ENCODE data around the gene C1QTNF8. TPM values are rescaled to one million over a fixed set of nuclear protein-coding genes. Genes with fewer than 3 reads are reported as not detected.
A peak's percentile ranks its signal among the peaks of the same experiment; 100 is the strongest.

C1QTNF8 gene
- total RNA-seq, 2 donors from 2014 or later = not detected

DNA sequence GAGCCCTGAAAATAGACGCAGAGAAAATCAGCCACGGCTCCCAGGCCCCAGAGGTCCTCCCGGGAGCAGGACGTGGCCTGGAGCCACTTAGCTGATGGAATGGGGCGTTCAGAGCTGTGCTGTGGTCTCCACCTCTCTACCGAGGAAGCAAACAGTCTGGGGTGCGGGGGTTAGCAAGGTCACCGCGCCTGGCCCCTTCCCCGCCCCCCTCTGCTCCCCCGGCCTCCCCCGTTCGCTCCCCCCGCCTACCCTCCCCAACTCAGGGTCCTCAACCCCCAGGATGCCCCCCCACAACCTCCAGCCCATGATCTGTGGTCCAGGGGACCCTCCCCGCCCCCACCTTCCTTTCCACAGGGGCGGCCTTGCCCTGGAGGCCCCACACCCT is 20.6 kb upstream of the C1QTNF8 start:
- ATAC-seq (no peak), DNase-seq (no peak)
- intact Hi-C loops (cut with DNase I, micrococcal nuclease) = loop anchor here in 1 of 2 donors (10.0 kb wide), 1 partner anchor 78 kb away; no protein-coding TSS in a partner anchor

DNA sequence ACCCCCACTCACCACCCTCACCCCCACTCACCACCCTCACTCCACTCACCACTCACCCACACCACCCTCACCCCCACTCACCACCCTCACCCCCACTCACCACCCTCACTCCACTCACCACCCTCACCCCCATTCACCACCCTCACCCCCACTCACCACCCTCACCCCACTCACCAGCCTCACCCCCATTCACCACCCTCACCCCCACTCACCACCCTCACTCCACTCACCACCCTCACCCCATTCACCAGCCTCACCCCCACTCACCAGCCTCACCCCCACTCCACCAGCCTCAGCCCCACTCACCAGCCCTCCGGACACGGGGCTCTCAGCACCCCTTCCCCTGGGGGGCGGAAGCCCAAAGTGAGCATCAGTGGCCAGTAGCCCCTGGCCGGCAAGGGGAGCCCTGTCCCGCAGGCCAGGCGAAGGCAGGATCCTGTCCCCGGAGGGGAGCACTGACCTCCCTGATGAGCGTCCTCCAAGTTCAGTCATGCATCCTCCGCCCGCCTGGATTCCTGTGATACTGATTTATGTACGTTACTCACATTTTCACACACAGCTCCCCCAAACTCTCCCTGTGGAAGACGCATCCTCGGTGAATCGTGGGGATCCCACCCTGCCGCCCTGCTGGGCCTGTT is 18.0 kb upstream of the C1QTNF8 start:
- DNase-seq (no peak), ATAC-seq (no peak)
- intact Hi-C loops (cut with DNase I, micrococcal nuclease) = loop anchor here in 1 of 2 donors (10.0 kb wide), 1 partner anchor 81 kb away; no protein-coding TSS in a partner anchor

DNA sequence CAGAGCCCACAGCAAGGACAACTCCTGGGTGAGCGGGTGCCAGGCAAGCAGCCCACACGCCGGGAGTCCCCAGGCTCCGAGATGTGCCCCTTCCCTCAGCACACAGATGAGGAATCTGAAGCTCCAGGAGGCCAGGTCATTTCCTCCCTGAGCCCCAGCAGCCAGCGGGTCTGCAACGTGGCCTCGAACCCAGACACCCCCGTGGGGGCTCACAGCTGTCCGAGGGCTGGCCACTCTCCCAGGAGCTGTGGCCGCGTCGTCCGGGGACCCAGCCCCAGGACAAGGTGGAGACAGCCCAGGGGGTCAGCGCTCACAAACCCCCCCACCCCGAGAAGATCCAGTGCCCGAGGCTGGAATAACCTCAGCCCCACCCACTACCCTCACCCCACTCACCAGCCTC is 17.4 kb upstream of the C1QTNF8 start:
- no peak for DNase-seq
- no peak for ATAC-seq
- intact Hi-C loops (cut with DNase I, micrococcal nuclease) = loop anchor here in 1 of 2 donors (10.0 kb wide), 1 partner anchor 81 kb away; no protein-coding TSS in a partner anchor

GRCh38 chr16:1112506-1113184 is 16.6 kb upstream of the C1QTNF8 start:
- ATAC-seq (no peak), DNase-seq (no peak)
- intact Hi-C loops (cut with DNase I, micrococcal nuclease) = loop anchor here in 1 of 2 donors (10.0 kb wide), 1 partner anchor 82 kb away; no protein-coding TSS in a partner anchor

- ATAC-seq = peak; percentile 35
- DNase-seq = no peak
- intact Hi-C loops (cut with DNase I, micrococcal nuclease) = loop anchor here in 1 of 2 donors (2.0 to 10.0 kb wide), 2 partner anchors 39 to 85 kb away; no protein-coding TSS in a partner anchor
Measured at GRCh38 chr16:1109648-1110047, 13.6 kb upstream of the C1QTNF8 start.

DNA sequence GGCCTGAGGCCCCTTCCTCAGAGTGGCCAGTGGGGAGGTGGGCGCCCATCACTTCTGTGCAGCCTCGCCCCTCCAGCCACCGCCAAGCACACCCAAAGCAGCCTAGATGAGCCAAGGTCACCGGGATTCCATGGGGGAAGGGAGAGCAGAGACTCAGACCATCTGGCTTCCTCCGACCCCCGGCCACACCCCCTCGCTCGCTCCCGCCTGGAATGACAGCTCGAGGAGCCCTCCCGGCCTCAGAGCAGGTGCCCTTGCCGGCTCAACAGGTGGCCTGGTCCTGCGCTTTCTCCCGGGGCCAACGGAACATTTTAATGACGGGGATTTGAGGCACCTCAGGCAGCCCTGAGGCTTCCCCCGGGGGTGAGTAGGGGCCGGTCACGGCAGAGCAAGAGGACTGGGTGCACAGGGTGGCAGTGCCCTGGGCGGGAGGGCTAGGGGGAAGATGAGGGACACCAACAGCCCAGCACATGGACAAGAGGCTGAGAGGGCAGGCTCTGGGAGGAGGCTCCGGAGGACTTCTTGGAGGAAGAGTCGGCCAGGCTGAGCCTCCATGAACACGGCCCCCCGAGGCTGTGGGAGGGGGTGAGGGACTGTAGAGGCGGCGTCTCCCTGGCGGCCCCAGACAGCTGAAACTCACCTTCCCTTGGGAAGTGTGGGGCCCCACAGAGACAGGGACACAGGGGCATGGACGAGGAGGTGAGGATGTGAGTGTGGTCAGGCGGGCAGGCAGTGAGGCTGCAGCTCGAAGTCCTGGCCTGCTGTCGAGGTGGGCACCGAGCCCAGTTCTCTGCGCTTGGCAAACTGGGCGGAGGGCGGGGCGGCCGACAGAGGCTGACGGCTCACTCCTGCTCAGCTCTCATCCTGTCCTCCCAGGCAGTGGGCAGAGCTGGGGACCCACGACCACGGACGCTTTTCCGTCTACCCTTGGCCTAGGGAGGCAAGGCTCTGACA is 12.5 kb upstream of the C1QTNF8 start:
- DNase-seq = peak; percentile 49 to 59
- intact Hi-C loops (cut with DNase I, micrococcal nuclease) = no loop called here

DNA sequence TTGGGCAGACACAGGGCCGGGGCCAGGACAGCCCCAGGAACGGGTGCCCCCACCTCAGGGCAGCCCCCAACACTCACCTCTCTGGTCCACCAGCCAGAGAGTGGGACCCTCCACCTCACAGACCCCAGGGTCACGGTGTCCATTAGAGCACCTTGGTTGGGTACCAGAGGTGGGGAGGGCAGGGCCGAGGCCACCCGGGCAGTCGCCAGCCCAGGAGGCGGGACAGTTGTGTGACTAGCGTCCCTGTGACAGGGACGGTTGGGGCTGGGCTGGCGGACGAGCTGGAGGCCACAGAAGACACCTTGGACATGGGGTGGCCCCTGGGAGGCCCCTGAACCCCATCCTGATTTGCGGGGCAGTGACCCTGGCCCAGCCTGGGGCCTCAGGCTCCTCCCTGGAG is 11.7 kb upstream of the C1QTNF8 start:
- intact Hi-C loops (cut with DNase I, micrococcal nuclease) = no loop called here
- ATAC-seq (no peak), DNase-seq (no peak)

More for the DNA sequence above, 12.5 kb upstream of the C1QTNF8 start:
- peak; percentile 53 for ATAC-seq

DNA sequence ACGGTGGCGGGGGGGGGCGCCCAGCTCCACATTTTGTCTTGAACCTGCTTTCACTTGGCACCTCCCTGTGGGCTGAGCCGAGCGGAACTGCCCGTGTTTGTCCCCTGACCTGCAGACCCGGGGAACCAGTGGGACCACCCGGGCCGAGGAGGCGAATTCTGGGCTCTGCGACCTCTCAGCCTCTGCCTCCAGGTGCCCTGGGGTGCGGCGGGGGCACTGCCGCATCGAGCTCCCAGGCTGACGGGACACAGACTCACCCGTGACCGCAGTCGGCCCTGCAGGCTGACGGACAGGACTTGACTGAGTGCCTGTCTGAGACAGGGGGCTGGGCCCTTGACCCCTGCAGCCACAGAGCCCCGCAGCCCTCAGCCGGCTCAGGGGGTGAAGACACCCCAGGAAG is 11.1 kb upstream of the C1QTNF8 start:
- ATAC-seq (no peak), DNase-seq (no peak)
- intact Hi-C loops (cut with DNase I, micrococcal nuclease) = no loop called here

GRCh38 chr16:1106659-1107058 is 10.6 kb upstream of the C1QTNF8 start:
- no peak for DNase-seq
- intact Hi-C loops (cut with DNase I, micrococcal nuclease) = no loop called here
- no peak for ATAC-seq

DNA sequence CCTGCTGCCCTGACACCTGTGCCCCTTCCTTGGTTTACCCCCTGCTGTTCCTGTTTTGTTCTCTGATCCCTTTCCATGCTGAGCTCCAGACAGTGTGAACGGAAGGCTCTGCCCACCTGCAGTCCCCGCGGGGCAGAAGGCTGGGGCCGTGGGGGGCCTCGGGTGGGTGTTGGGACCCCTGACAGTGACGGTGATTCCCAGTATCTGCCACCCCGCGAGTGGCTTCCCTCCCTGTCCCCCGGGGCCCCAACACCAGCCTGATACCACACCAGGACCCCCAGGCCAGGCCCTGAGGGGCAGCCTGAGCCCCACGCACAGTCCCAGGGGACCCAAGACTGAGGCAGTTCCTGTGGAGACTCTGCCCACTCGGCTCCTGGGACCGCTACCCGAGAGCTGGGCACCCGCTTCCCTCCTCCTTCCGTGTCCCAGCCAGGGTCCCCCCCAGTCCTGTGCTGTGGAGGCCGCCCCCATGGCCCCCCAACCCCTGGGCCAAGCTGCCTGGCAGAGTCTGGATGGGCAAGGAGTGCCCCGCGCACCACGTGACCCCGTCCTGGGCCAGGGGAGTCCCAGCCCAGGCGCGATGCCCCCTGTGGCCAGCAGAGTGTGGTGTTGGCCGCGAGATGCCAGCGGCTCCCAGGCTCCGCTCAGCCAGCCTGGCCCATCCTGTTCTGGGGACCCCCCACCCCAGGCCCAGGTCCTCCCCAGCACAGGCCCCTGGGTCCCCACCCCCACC is 10.0 kb upstream of the C1QTNF8 start:
- intact Hi-C loops (cut with DNase I, micrococcal nuclease) = no loop called here
- ATAC-seq (peak; percentile 80), DNase-seq (peak; percentile 46 to 74)

GRCh38 chr16:1103636-1103980 is 7.6 kb upstream of the C1QTNF8 start:
- intact Hi-C loops (cut with DNase I, micrococcal nuclease) = no loop called here
- no peak for ATAC-seq

DNA sequence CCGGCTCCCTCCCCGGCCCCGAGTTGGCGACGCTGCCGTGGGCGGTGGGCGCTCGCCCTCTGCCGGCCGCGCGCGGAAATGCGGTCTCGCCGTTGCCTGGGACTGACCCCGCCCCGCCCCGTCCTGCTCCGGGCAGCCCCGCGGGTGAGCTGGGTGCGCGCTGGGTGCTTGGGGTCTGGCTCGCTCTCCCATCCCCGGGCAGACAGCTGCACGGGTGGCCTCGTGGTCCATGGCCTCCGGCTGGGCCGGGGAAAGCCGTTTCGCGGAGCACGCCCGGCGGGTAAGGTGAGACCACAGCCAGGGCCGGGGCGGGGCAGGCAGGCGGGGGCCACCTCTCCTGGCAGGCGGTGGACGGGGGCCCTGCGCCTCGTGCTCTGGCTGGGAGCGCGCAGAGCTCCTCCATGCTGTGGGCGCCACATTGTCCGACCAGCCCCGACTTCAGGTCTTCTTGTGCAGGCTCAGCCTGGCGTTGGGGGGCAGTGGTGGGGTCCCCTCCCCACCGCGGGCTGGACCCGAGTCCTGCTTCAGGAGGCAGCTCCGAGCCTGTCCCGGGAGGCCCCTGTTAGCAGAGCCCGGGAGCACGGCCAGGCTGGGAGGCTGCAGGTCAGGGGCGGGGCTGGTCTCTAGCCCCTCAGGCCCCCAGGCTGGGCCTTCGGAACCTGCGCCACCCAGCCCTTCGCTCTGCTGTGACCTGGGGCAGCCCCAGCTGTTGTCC is 7.0 kb upstream of the C1QTNF8 start:
- peak; percentile 60 for ATAC-seq
- intact Hi-C loops (cut with DNase I, micrococcal nuclease) = no loop called here
- peak in 1 of 2 donors; percentile 76 for DNase-seq

More at GRCh38 chr16:1103636-1103980, 7.6 kb upstream of the C1QTNF8 start:
- DNase-seq = no peak

GRCh38 chr16:1102333-1102700 is 6.3 kb upstream of the C1QTNF8 start:
- ATAC-seq = no peak
- intact Hi-C loops (cut with DNase I, micrococcal nuclease) = no loop called here
- DNase-seq = no peak

DNA sequence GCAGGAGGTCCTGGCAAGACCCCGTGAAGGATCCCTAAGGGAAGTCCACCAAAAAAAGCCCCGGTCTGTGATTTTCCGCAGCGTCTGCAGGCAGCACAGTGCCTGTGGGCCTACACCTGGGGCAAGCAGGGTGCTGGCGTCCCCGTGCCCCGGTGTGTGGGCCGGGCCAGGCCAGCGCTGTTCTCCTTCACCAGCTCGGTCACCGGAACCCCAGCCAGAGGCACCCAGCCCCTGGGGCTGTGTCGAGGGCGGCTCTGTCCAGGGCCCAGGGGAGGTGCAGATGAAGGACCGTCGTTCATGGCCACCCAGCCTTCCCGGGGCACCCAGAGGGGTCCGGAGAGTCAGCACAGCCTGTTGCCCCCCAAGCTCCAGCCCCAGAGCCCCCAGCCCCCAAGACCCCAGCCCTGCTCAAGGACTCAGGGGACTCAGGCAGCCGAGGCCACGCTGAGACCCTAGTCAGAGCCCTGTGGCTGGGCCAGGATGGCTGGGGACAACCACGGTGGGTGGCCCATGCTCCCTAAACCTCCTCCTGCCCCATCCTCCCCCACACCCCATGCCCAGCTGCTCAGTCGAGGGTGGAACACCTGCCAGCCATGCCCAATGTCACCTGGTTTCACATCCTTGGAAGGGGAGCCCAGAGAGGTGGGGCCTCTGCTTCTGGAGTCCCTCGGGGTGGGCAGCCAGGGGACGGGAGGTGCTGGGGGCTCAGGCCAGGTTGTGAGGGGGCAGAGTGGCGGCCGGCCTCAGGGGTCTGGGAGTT is 5.7 kb upstream of the C1QTNF8 start:
- intact Hi-C loops (cut with DNase I, micrococcal nuclease) = no loop called here

GRCh38 chr16:1101133-1101532 is 5.1 kb upstream of the C1QTNF8 start:
- DNase-seq (no peak), ATAC-seq (no peak)
- intact Hi-C loops (cut with DNase I, micrococcal nuclease) = no loop called here

More for the DNA sequence above, 5.7 kb upstream of the C1QTNF8 start:
- DNase-seq = no peak
- ATAC-seq = no peak

GRCh38 chr16:1100084-1100800 is 4.2 kb upstream of the C1QTNF8 start:
- DNase-seq (peak in 1 of 2 donors; percentile 47), ATAC-seq (peak; percentile 75)
- intact Hi-C loops (cut with DNase I, micrococcal nuclease) = no loop called here
